K562 (cell line): Measurements from ENCODE around the gene ECSIT. TPM values are rescaled to one million over a fixed set of nuclear protein-coding genes. Genes with fewer than 3 reads are reported as not detected.
A peak's percentile ranks its signal among the peaks of the same experiment; 100 is the strongest.

ENCODE experiments used
- BRD9 ChIP-seq: fragments of 450-650 bp; IDR thresholded peaks from 2 replicates; pipeline ENCODE4 v1.6.1; 2018; ENCODE audit warnings: low read depth; ENCODE audit not compliant: partially characterized antibody
- CAMTA2 ChIP-seq: fragments of 250-450 bp; sonication (Bioruptor Pico); conservative IDR thresholded peaks from 2 replicates; pipeline ENCODE4 v1.5.1; 2022
- FOSL1 ChIP-seq: fragments of 200-800 bp; sonication (Bioruptor generic); conservative IDR thresholded peaks from 2 replicates; pipeline ENCODE4 v1.6.1; 2016; ENCODE audit warnings: missing genetic modification characterization, missing compliant biosample characterization
- GABPB1 ChIP-seq: sonication (generic); formaldehyde crosslinking; IDR thresholded peaks from 2 replicates; pipeline ENCODE4 v1.8.0; 2022; ENCODE audit warnings: mild to moderate bottlenecking, missing genetic modification reagents
- GTF2B ChIP-seq: IDR thresholded peaks from 2 replicates; pipeline ENCODE4 v1.6.1; 2011; ENCODE audit not compliant: insufficient read length; ENCODE audit errors: extremely low read depth
- HBP1 ChIP-seq: fragments of 450-650 bp; formaldehyde crosslinking; IDR thresholded peaks from 2 replicates; pipeline ENCODE4 v1.4.0; 2022; ENCODE audit warnings: missing genetic modification characterization
- ILK ChIP-seq: fragments of 450-650 bp; IDR thresholded peaks from 2 replicates; pipeline ENCODE4 v1.6.1; 2016; ENCODE audit warnings: missing genetic modification characterization, low read depth, mild to moderate bottlenecking, missing compliant biosample characterization, moderate library complexity, borderline replicate concordance
- IRF2 ChIP-seq: sonication (generic); formaldehyde crosslinking; IDR thresholded peaks from 2 replicates; pipeline ENCODE4 v1.8.1; 2022; ENCODE audit warnings: mild to moderate bottlenecking, missing genetic modification reagents
- LEF1 ChIP-seq: fragments of 450-650 bp; IDR thresholded peaks from 2 replicates; pipeline ENCODE4 v1.6.1; 2016; ENCODE audit warnings: mild to moderate bottlenecking
- MAZ ChIP-seq, 2 experiments: fragments of 450-650 bp in 1 of 2; sonication (generic) in 1 of 2; formaldehyde crosslinking; IDR thresholded peaks in 1 of 2; conservative IDR thresholded peaks in 1 of 2; 2 replicates each; pipeline versions ENCODE4 v1.4.0 to v1.5.0; 2020; ENCODE audit warnings: mild to moderate bottlenecking in 1 of 2, missing genetic modification reagents in 1 of 2
- RB1 ChIP-seq: fragments of 450-650 bp; IDR thresholded peaks from 2 replicates; pipeline ENCODE4 v1.6.1; 2017; ENCODE audit warnings: low read depth, mild to moderate bottlenecking
- SMARCA4 ChIP-seq: fragments of 450-650 bp; IDR thresholded peaks from 2 replicates; pipeline ENCODE4 v1.6.1; 2016
- XRCC5 ChIP-seq: fragments of 200-400 bp; formaldehyde crosslinking; IDR thresholded peaks from 2 replicates; pipeline ENCODE4 v1.6.1; 2017; ENCODE audit warnings: low read depth, mild to moderate bottlenecking, low read length
- ZC3H4 ChIP-seq: sonication (generic); formaldehyde crosslinking; IDR thresholded peaks from 2 replicates; pipeline ENCODE4 v1.9.0; 2021; ENCODE audit warnings: missing genetic modification reagents, borderline replicate concordance
- ZNF282 ChIP-seq: sonication (generic); formaldehyde crosslinking; IDR thresholded peaks from 2 replicates; pipeline ENCODE4 v1.8.1; 2023; ENCODE audit warnings: missing genetic modification reagents
- polyA plus RNA-seq, 8 experiments: library from polyadenylated mRNA; depleted of rRNA in 4 of 8; stranded (reverse) in 5 of 8; unstranded in 3 of 8; fragments of >200 nt; fragmentation: Nextera tagmentation in 2 of 8; fragmentation: Illumina TruSeq in 1 of 8; extraction: Ambion mirVana in 2 of 8; extraction: Trizol in 1 of 8; gene quantifications; 2 replicates each; pipeline versions ENCODE4 v1.2.1 to v1.2.3, GENCODE V29; 2011 to 2014; ENCODE audit warnings: inconsistent platforms in 1 of 8, missing spikeins in 1 of 8
- total RNA-seq, 7 experiments: library from RNA; depleted of rRNA in 6 of 7; stranded (reverse); fragments of >200 nt in 6 of 7; fragmentation: Illumina TruSeq in 2 of 7; extraction: Trizol in 2 of 7; gene quantifications; 2 replicates each; pipeline versions ENCODE4 v1.2.1 to v1.2.3, GENCODE V29; 2011 to 2021; ENCODE audit warnings: low replicate concordance in 1 of 7
- TF ChIP-seq, protein P1 (sequence below): fragments of 450-650 bp; formaldehyde crosslinking; IDR thresholded peaks from 2 replicates; pipeline ENCODE4 v1.4.0; 2020; ENCODE audit warnings: mild to moderate bottlenecking, moderate library complexity
- TF ChIP-seq, protein P2 (sequence below): fragments of 250-450 bp; sonication (Bioruptor Pico); IDR thresholded peaks from 2 replicates; pipeline ENCODE4 v1.4.0; 2020; ENCODE audit warnings: mild to moderate bottlenecking, moderate library complexity
- TF ChIP-seq, protein P3 (sequence below): fragments of 250-450 bp; sonication (Bioruptor Pico); IDR thresholded peaks from 2 replicates; pipeline ENCODE4 v1.8.0; 2022; ENCODE audit warnings: inconsistent platforms

Gene ECSIT
- total and polyA plus RNA-seq, 9 of the 15 experiments (the other 6 are each of a cell fraction or from before 2014, with no cell fraction given), result 1.1 to 82.5 (median 43.9) TPM

DNA sequence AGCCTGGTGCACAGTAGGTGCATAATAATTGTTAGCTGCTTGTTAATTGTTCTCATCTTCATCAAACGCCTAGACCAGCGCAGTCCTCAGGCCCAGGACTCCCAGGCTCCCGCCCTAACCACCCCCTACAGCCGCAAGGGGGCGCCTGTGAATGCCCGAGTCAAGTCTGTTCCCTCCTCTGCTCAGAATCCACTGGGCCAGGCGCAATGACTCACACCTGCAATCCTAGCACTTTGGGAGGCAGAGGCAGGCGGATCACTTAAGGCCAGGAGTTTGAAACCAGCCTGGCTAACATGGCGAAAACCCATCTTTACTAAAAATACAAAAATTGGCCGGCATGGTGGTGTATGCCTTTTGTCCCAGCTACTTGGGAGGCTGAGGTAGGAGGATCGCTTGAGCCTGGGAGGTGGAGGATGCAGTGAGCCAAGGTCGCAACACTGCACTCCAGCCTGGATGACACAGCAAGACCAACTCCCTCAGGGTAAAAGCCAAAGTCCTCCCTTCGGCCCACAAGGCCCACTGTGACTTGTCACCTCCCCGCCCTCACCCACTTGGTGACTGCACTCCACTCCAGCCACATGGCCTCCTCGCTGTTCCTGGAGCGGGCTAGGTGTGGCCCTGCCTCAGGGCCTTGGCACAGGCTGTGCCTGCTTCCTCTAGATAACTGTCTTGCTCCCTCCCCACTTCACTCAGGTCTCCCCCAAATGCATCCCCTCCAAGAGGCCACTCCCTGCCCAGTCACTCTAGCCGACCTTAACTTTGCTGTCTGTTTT, 32.4 kb downstream of the ECSIT start (continued):
- TF ChIP-seq, protein P1, sequence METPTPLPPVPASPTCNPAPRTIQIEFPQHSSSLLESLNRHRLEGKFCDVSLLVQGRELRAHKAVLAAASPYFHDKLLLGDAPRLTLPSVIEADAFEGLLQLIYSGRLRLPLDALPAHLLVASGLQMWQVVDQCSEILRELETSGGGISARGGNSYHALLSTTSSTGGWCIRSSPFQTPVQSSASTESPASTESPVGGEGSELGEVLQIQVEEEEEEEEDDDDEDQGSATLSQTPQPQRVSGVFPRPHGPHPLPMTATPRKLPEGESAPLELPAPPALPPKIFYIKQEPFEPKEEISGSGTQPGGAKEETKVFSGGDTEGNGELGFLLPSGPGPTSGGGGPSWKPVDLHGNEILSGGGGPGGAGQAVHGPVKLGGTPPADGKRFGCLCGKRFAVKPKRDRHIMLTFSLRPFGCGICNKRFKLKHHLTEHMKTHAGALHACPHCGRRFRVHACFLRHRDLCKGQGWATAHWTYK, result no peak
- TF ChIP-seq ZC3H4 (CRISPR knock-in tag) (no peak), FOSL1 (tag) (peak; percentile 92), SMARCA4 (peak; percentile 65), BRD9 (no peak), GTF2B (no peak), GABPB1 (CRISPR knock-in tag) (peak; percentile 23; the same call in 1 of the 2 replicates), IRF2 (CRISPR knock-in tag) (no peak), RB1 (peak; percentile 82; the same call in 1 of the 2 replicates), CAMTA2 (CRISPR knock-in tag) (no peak), ILK (tag) (no peak), MAZ (CRISPR knock-in tag; conservative IDR thresholded peaks at IDR 0.05 in 1 of 2, IDR thresholded peaks at IDR 0.05 in 1 of 2) (peak; percentile 23 to 73; a peak in 2 of 4 replicates), ZNF282 (CRISPR knock-in tag) (no peak), LEF1 (no peak), HBP1 (CRISPR knock-in tag) (no peak), XRCC5 (peak; percentile 75; the same call in 1 of the 2 replicates)
- TF ChIP-seq, protein P2, sequence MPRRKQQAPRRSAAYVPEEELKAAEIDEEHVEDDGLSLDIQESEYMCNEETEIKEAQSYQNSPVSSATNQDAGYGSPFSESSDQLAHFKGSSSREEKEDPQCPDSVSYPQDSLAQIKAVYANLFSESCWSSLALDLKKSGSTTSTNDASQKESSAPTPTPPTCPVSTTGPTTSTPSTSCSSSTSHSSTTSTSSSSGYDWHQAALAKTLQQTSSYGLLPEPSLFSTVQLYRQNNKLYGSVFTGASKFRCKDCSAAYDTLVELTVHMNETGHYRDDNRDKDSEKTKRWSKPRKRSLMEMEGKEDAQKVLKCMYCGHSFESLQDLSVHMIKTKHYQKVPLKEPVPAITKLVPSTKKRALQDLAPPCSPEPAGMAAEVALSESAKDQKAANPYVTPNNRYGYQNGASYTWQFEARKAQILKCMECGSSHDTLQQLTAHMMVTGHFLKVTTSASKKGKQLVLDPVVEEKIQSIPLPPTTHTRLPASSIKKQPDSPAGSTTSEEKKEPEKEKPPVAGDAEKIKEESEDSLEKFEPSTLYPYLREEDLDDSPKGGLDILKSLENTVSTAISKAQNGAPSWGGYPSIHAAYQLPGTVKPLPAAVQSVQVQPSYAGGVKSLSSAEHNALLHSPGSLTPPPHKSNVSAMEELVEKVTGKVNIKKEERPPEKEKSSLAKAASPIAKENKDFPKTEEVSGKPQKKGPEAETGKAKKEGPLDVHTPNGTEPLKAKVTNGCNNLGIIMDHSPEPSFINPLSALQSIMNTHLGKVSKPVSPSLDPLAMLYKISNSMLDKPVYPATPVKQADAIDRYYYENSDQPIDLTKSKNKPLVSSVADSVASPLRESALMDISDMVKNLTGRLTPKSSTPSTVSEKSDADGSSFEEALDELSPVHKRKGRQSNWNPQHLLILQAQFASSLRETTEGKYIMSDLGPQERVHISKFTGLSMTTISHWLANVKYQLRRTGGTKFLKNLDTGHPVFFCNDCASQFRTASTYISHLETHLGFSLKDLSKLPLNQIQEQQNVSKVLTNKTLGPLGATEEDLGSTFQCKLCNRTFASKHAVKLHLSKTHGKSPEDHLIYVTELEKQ (CRISPR knock-in tag), result no peak
- TF ChIP-seq, protein P3, sequence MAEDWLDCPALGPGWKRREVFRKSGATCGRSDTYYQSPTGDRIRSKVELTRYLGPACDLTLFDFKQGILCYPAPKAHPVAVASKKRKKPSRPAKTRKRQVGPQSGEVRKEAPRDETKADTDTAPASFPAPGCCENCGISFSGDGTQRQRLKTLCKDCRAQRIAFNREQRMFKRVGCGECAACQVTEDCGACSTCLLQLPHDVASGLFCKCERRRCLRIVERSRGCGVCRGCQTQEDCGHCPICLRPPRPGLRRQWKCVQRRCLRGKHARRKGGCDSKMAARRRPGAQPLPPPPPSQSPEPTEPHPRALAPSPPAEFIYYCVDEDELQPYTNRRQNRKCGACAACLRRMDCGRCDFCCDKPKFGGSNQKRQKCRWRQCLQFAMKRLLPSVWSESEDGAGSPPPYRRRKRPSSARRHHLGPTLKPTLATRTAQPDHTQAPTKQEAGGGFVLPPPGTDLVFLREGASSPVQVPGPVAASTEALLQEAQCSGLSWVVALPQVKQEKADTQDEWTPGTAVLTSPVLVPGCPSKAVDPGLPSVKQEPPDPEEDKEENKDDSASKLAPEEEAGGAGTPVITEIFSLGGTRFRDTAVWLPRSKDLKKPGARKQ (CRISPR knock-in tag), result no peak
